ENCODE measurements around the gene RELL1. TPM values are rescaled to one million over a fixed set of nuclear protein-coding genes. Genes with fewer than 3 reads are reported as not detected.
A peak's percentile ranks its signal among the peaks of the same experiment; 100 is the strongest.

The RELL1 gene
- total and polyA plus RNA-seq, 8 donors = 1.3 to 113 (median 15.8) TPM

- peak; percentile 58 to 86 for DNase-seq
- 0 to 1% (median 0%) methylated on average over 22 to 75 of the region's 75 CpGs for WGBS, 5 donors
- Histone ChIP-seq H3K27me3 (no peaks in the 10 kb centered on the region), H3K4me1 (peaks cover 18 to 56% (median 44%) of the 10 kb centered on the region in 4 donors), H3K9me3 (no peaks in the 10 kb centered on the region), H3K27ac (peak overlapping the region; percentile 93 to 99 (median 98)), H3K4me3 (peak overlapping the region; percentile 65 to 97 (median 82)), H3K36me3 (no peaks in the 10 kb centered on the region)
- peak; percentile 88 to 99 (median 95) for TF ChIP-seq POLR2AphosphoS5 (IDR thresholded peaks at IDR 0.05)
- no peak for TF ChIP-seq CTCF (IDR thresholded peaks at IDR 0.05)
- TF ChIP-seq POLR2A (IDR thresholded peaks at IDR 0.05) = peak in 2 of 4 donors; percentile 66 to 91
- no peak for TF ChIP-seq EP300 (IDR thresholded peaks at IDR 0.05)
- intact Hi-C loops (cut with DNase I; ENCODE audit: low total_unique reads) = loop anchor here (10.0 kb wide), 1 partner anchor 81 kb away; no protein-coding TSS in a partner anchor
These were observed 278 bp downstream of the RELL1 start for GRCh38 chr4:37685823-37686372.

DNA sequence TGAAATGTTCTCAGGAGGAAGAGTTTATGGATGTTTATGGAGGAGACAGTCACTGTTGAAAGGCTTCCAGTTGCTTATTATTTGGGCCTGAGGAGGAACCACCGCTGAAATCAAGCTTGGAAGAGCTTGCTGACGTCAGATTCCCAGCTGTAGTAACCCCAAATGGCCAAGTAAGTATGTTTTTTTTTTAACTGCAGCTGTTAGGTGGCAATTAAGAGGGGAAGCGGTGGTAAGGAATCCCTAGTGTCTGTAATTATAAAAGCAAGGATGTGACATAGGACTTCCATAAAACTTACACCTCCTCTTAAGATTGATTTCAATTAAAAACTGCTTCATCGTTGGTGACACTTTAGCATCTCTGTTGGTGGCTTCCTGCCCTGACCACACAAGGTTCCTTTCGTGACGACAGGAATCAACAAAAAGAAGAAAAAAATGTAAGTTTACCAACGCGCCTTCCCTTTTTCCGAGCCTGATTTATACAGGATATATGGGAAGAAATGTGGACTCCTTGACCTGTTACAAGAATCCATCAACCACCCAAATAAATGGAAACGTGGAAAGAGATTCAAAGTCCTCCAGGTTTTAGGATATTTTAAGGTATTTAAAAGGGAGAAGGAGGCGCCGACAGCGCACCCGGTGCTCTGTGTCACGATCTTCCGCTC is 884 bp downstream of the RELL1 start:
- WGBS, 5 donors = 0 to 1% (median 0%) methylated on average over 16 of the region's 16 CpGs
- intact Hi-C loops (cut with DNase I; ENCODE audit: low total_unique reads) = loop anchor here (10.0 kb wide), 1 partner anchor 80 kb away; no protein-coding TSS in a partner anchor
- DNase-seq = peak in 1 of 2 donors; percentile 83

GRCh38 chr4:37684154-37684553 is 2.0 kb downstream of the RELL1 start:
- Histone ChIP-seq H3K27ac (peak overlapping the region; percentile 17 to 99 (median 98)), H3K4me3 (peak overlapping the region in 3 of 4 donors; percentile 65 to 97 (median 75)), H3K27me3 (no peaks in the 10 kb centered on the region), H3K36me3 (no peaks in the 10 kb centered on the region), H3K9me3 (no peaks in the 10 kb centered on the region), H3K4me1 (peaks cover 23 to 68% (median 51%) of the 10 kb centered on the region in 4 donors)
- intact Hi-C loops (cut with DNase I; ENCODE audit: low total_unique reads) = loop anchor here (10.0 kb wide), 1 partner anchor 79 kb away; no protein-coding TSS in a partner anchor
- TF ChIP-seq POLR2AphosphoS5 (IDR thresholded peaks at IDR 0.05) = no peak
- TF ChIP-seq POLR2A (IDR thresholded peaks at IDR 0.05) = no peak
- TF ChIP-seq CTCF (IDR thresholded peaks at IDR 0.05) = no peak
- no peak for TF ChIP-seq EP300 (IDR thresholded peaks at IDR 0.05)
- WGBS, 5 donors = 86 to 98% (median 91%) methylated on average over 2 of the region's 2 CpGs
- DNase-seq = no peak

More for the DNA sequence above, 884 bp downstream of the RELL1 start:
- Histone ChIP-seq H3K4me3 (peak overlapping the region; percentile 65 to 97 (median 82)), H3K27me3 (no peaks in the 10 kb centered on the region), H3K27ac (peak overlapping the region; percentile 93 to 99 (median 98)), H3K9me3 (no peaks in the 10 kb centered on the region), H3K36me3 (no peaks in the 10 kb centered on the region), H3K4me1 (peaks cover 18 to 60% (median 45%) of the 10 kb centered on the region in 4 donors)
- TF ChIP-seq EP300 (IDR thresholded peaks at IDR 0.05) (no peak), POLR2A (IDR thresholded peaks at IDR 0.05) (no peak), POLR2AphosphoS5 (IDR thresholded peaks at IDR 0.05) (peak in 2 of 3 donors; percentile 1 to 7)

DNA sequence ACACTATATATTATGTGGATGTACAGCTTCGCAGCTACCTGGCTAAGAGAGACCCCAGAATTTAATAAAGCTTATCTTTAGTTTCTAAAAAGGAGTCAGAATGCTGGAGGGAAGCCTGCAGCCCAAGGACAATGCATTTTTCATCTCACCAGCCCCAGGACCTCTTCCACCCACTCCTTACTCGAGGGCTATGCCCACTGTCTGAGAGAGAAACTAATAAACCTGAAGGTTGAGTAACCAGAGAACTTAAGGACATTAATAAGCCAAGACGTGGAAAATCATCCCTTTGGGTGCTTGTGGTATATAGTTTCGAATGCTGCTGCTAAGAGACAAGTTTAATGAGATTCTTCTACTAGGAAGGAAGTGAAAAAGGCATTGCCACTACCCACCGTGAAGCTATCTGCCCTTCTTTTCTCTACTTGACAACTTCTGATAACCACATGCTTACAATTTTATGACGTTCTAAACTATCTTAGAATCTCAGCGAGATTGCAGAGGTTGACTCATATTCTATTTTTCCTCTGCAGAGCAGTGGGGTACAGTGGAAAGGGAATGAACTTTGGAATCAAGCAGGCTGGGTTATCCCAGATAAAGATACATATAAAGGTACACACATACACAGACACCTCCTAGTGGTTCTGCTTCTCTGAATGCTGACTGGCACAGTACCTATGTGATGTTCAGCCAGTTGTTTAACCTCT is 3.3 kb downstream of the RELL1 start:
- Histone ChIP-seq H3K9me3 (no peaks in the 10 kb centered on the region), H3K4me3 (peak overlapping the region in 3 of 4 donors; percentile 8 to 25 (median 14)), H3K27me3 (no peaks in the 10 kb centered on the region), H3K36me3 (no peaks in the 10 kb centered on the region), H3K4me1 (peaks cover 32 to 79% (median 60%) of the 10 kb centered on the region in 4 donors), H3K27ac (peak overlapping the region; percentile 51 to 98 (median 64))
- 25 to 37% (median 30%) methylated on average over 7 of the region's 7 CpGs for WGBS, 5 donors
- TF ChIP-seq POLR2AphosphoS5 (IDR thresholded peaks at IDR 0.05) = peak in 1 of 3 donors; percentile 44
- peak in 2 of 7 experiments; percentile 8 to 23 for TF ChIP-seq CTCF (IDR thresholded peaks at IDR 0.05)
- TF ChIP-seq EP300 (IDR thresholded peaks at IDR 0.05) = no peak
- no peak for TF ChIP-seq POLR2A (IDR thresholded peaks at IDR 0.05)
- intact Hi-C loops (cut with DNase I; ENCODE audit: low total_unique reads) = loop anchor here (10.0 kb wide), 1 partner anchor 78 kb away; no protein-coding TSS in a partner anchor
- DNase-seq = peak in 1 of 2 donors; percentile 60

Measured in stomach (tissue), 9 donors.